Measurements from ENCODE around the gene RGS3.

Gene RGS3

GRCh38 chr9:113603773-113604172, 140.2 kb downstream of the RGS3 start:
- ATAC-seq (ENCODE audit: low read depth): no peak
- Histone ChIP-seq H3K27me3 (ENCODE audit: insufficient read depth, poor library complexity, severe bottlenecking) (no peaks in the 10 kb centered on the region), H3K4me1 (ENCODE audit: insufficient read depth, poor library complexity, severe bottlenecking) (peaks cover 16% of the 10 kb centered on the region), H3K27ac (ENCODE audit: poor library complexity, severe bottlenecking) (no peak overlapping the region), H3K4me3 (ENCODE audit: severe bottlenecking) (no peak overlapping the region), H3K9me3 (ENCODE audit: severe bottlenecking) (no peaks in the 10 kb centered on the region), H3K36me3 (ENCODE audit: low read depth) (no peaks in the 10 kb centered on the region)
- TF ChIP-seq, protein P1, sequence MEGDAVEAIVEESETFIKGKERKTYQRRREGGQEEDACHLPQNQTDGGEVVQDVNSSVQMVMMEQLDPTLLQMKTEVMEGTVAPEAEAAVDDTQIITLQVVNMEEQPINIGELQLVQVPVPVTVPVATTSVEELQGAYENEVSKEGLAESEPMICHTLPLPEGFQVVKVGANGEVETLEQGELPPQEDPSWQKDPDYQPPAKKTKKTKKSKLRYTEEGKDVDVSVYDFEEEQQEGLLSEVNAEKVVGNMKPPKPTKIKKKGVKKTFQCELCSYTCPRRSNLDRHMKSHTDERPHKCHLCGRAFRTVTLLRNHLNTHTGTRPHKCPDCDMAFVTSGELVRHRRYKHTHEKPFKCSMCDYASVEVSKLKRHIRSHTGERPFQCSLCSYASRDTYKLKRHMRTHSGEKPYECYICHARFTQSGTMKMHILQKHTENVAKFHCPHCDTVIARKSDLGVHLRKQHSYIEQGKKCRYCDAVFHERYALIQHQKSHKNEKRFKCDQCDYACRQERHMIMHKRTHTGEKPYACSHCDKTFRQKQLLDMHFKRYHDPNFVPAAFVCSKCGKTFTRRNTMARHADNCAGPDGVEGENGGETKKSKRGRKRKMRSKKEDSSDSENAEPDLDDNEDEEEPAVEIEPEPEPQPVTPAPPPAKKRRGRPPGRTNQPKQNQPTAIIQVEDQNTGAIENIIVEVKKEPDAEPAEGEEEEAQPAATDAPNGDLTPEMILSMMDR (IDR thresholded peaks at IDR 0.05; ENCODE audit: poor library complexity, severe bottlenecking): no peak
- DNase-seq (ENCODE audit: low spot score): no peak

DNA sequence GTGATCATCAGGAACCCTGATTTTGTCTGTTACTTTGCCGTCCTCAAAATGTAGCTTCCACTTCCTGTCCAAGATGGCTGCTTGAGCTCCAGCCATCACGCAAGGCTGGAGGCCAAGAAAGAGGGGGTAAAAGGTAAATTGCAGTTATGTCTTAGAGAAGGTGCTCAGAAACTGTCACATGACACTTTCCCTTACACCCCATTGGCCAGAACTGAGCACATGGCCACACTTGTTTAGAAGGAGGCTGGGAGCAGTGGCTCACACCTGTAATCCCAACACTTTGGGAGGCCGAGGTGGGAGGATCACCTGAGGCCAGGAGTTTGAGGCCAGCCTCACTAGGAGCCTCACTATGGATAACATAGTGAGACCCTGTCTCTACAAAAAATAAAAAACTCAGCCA, 140.9 kb downstream of the RGS3 start:
- Histone ChIP-seq H3K9me3 (ENCODE audit: severe bottlenecking) (no peaks in the 10 kb centered on the region), H3K36me3 (ENCODE audit: low read depth) (no peaks in the 10 kb centered on the region), H3K4me1 (ENCODE audit: insufficient read depth, poor library complexity, severe bottlenecking) (peaks cover 16% of the 10 kb centered on the region), H3K27ac (ENCODE audit: poor library complexity, severe bottlenecking) (no peak overlapping the region), H3K4me3 (ENCODE audit: severe bottlenecking) (no peak overlapping the region), H3K27me3 (ENCODE audit: insufficient read depth, poor library complexity, severe bottlenecking) (no peaks in the 10 kb centered on the region)
- TF ChIP-seq, protein P1 (IDR thresholded peaks at IDR 0.05; ENCODE audit: poor library complexity, severe bottlenecking): no peak
- DNase-seq (ENCODE audit: low spot score): no peak
- no peak for ATAC-seq (ENCODE audit: low read depth)

GRCh38 chr9:113606510-113606909, 143.0 kb downstream of the RGS3 start:
- H3K4me1 ChIP-seq (ENCODE audit: insufficient read depth, poor library complexity, severe bottlenecking): peaks cover 9% of the 10 kb centered on the region
- no peak overlapping the region for H3K4me3 ChIP-seq (ENCODE audit: severe bottlenecking)
- TF ChIP-seq, protein P1 (IDR thresholded peaks at IDR 0.05; ENCODE audit: poor library complexity, severe bottlenecking): no peak
- H3K27ac ChIP-seq (ENCODE audit: poor library complexity, severe bottlenecking): no peak overlapping the region
- no peaks in the 10 kb centered on the region for H3K36me3 ChIP-seq (ENCODE audit: low read depth)
- DNase-seq (ENCODE audit: low spot score) (no peak), ATAC-seq (ENCODE audit: low read depth) (no peak)
- no peaks in the 10 kb centered on the region for H3K27me3 ChIP-seq (ENCODE audit: insufficient read depth, poor library complexity, severe bottlenecking)
- no peaks in the 10 kb centered on the region for H3K9me3 ChIP-seq (ENCODE audit: severe bottlenecking)

DNA sequence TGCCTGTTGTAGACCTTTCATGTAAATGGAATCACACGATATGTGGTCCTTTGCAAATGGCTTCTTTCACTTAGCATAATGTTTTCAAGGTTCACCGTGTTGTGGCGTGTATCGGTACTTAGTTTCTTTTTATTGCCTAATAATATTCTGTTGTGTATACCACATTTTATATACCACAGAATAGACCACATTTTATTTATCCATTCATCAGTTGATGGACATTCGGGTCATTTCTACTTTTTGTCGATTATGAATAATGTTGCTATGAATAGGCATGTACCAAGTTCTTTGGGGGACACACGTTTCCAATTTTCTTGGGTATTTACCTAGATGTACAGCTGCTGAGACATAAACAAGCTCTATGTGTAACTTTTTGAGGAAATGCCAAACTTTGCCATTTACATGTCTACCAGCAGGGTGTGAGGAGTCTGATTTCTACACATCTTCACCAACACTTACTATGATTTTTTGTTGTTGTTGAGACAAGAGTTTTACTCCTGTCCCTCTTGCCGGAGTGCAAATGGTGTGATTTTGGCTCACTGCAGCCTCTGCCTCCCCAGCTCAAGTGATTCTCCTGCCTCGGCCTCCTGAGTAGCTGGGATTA, 144.7 kb downstream of the RGS3 start:
- no peaks in the 10 kb centered on the region for H3K4me1 ChIP-seq (ENCODE audit: insufficient read depth, poor library complexity, severe bottlenecking)
- no peaks in the 10 kb centered on the region for H3K36me3 ChIP-seq (ENCODE audit: low read depth)
- TF ChIP-seq, protein P1 (IDR thresholded peaks at IDR 0.05; ENCODE audit: poor library complexity, severe bottlenecking): no peak
- ATAC-seq (ENCODE audit: low read depth) (no peak), DNase-seq (ENCODE audit: low spot score) (no peak)
- H3K9me3 ChIP-seq (ENCODE audit: severe bottlenecking): no peaks in the 10 kb centered on the region
- no peak overlapping the region for H3K27ac ChIP-seq (ENCODE audit: poor library complexity, severe bottlenecking)
- no peaks in the 10 kb centered on the region for H3K27me3 ChIP-seq (ENCODE audit: insufficient read depth, poor library complexity, severe bottlenecking)
- H3K4me3 ChIP-seq (ENCODE audit: severe bottlenecking): no peak overlapping the region

DNA sequence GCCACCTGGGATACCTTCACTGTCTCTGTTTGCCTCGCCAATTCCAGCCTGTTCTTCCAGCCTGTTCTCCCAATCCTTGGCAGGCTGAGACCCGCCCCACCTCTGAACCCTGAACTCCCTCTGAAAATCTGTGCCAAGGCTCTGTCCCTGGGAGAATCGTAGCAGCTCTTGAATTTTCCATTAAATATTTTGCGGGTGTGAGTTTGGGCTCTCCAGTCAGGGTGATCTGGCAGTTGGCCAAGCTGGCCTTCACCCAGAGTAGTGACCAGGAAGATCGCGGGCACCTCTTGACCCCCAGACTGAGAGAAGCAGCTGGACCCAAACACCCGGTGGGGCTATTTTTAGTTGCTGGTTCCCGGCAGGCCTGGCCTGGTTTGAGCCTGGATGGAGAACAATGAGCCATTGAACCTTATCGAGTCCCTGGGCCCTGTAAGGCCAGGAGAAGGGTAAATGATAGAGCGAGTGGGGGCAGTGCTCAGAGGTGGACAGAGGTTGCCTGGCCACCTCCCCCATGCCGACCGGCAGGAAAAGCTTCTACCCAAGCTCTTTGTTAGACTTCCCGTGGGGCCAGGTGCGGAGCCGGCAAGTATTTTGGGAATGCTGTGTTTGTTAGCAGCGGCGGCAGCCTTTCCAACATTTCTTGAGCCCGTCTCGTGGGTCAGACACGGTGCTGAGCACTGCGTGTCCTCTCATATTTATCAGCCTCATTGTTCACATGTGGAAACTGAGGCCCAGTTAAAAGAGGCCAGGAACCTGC, 146.2 kb downstream of the RGS3 start:
- H3K36me3 ChIP-seq (ENCODE audit: low read depth): no peaks in the 10 kb centered on the region
- DNase-seq (ENCODE audit: low spot score) (no peak), ATAC-seq (ENCODE audit: low read depth) (no peak)
- no peak overlapping the region for H3K4me3 ChIP-seq (ENCODE audit: severe bottlenecking)
- no peak overlapping the region for H3K27ac ChIP-seq (ENCODE audit: poor library complexity, severe bottlenecking)
- no peaks in the 10 kb centered on the region for H3K9me3 ChIP-seq (ENCODE audit: severe bottlenecking)
- TF ChIP-seq, protein P1 (IDR thresholded peaks at IDR 0.05; ENCODE audit: poor library complexity, severe bottlenecking): no peak
- H3K4me1 ChIP-seq (ENCODE audit: insufficient read depth, poor library complexity, severe bottlenecking): no peaks in the 10 kb centered on the region
- no peaks in the 10 kb centered on the region for H3K27me3 ChIP-seq (ENCODE audit: insufficient read depth, poor library complexity, severe bottlenecking)

Data from RWPE2 (cell line).